ENCODE data around the gene HPCAL1.

- TF ChIP-seq POLR2A (IDR thresholded peaks at IDR 0.05) (no peak), CTCF (IDR thresholded peaks at IDR 0.05) (no peak)
These were observed 122.3 kb downstream of the HPCAL1 start for GRCh38 chr2:10424916-10425505.

Measured in adrenal gland (tissue), 5 donors.